ENCODE results near the gene TRIM7. TPM values are rescaled to one million over a fixed set of nuclear protein-coding genes. Genes with fewer than 3 reads are reported as not detected.

Gene TRIM7
- total and polyA plus RNA-seq, 9 of the 15 experiments (the other 6 are each of a cell fraction or from before 2014, with no cell fraction given), result 2.6 to 14.9 (median 8.9) TPM

- TF ChIP-seq ZBTB43 (CRISPR knock-in tag; IDR thresholded peaks at IDR 0.05) (no peak), TRIM25 (IDR thresholded peaks at IDR 0.05; ENCODE audit: borderline replicate concordance) (no peak), ZNF592 (IDR thresholded peaks at IDR 0.05) (no peak), XRCC3 (IDR thresholded peaks at IDR 0.05) (no peak), FOXP1 (CRISPR knock-in tag; IDR thresholded peaks at IDR 0.05) (no peak), HMG20A (CRISPR knock-in tag; conservative IDR thresholded peaks at IDR 0.05) (no peak), CBFA2T3 (IDR thresholded peaks at IDR 0.05) (no peak), SIRT6 (IDR thresholded peaks at IDR 0.05; ENCODE audit: low read depth, low read length) (no peak), ZC3H4 (CRISPR knock-in tag; IDR thresholded peaks at IDR 0.05; ENCODE audit: borderline replicate concordance) (no peak), BDP1 (IDR thresholded peaks at IDR 0.05; ENCODE audit: insufficient read depth, insufficient read length) (no peak), SUPT5H (IDR thresholded peaks at IDR 0.05) (0 out of 2 replicates have a peak, but pooled peaks have one; percentile 72), ATF3 (IDR thresholded peaks at IDR 0.05) (no peak), ATF3 (CRISPR knock-in tag; conservative IDR thresholded peaks at IDR 0.05) (no peak), ZNF696 (CRISPR knock-in tag; conservative IDR thresholded peaks at IDR 0.05) (no peak), TARDBP (IDR thresholded peaks at IDR 0.05) (no peak)
Observed at GRCh38 chr5:181223729-181224389, 18.9 kb upstream of the TRIM7 start (continued).
